Measurements from ENCODE around the gene BSN.

BSN gene

DNA sequence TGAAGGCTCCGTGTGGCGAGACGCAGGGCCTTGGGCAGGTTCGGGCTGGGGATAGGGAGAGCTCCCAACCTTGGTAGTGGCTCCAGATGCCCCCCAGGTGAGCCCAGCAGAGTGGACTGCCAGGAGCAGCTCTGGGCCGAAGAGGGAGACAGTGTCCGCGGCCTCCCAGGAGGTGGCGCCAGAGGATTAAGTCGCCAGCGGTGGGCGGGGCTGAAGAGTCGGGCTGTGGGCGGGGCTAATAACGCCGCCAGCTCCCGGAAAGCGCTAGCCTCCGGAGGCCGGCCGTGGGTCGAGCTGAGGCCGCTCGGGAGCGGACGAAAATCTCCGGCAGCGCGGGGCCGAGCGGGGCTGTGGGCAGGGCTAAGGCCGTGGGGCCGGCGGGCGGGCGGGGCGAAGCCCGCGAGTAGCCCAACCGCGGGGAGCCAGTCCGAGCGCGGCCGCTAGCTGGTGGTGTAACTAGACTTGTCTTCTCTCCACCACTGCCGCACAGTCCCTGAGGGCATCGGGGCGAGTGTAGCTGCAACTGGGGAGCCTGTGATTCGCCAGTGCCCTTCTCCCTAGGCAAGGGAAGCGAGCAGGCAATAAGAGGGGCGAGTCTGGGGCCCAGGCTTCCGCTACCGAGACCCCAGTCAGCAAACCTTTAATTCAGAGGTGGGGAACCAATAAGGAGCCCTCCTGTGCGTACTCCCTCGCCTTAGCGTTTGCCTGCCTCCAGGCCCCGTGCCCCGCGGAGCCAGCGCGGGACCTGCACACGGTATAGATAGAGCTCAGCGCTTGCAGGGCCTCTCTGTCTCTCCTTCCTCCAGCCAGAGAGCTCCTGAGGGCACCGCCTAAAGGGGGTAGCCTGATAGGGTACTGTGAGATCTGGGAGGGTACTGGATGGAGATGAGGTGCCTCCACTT lies 14.4 kb upstream of the BSN start:
- TF ChIP-seq, protein P1, sequence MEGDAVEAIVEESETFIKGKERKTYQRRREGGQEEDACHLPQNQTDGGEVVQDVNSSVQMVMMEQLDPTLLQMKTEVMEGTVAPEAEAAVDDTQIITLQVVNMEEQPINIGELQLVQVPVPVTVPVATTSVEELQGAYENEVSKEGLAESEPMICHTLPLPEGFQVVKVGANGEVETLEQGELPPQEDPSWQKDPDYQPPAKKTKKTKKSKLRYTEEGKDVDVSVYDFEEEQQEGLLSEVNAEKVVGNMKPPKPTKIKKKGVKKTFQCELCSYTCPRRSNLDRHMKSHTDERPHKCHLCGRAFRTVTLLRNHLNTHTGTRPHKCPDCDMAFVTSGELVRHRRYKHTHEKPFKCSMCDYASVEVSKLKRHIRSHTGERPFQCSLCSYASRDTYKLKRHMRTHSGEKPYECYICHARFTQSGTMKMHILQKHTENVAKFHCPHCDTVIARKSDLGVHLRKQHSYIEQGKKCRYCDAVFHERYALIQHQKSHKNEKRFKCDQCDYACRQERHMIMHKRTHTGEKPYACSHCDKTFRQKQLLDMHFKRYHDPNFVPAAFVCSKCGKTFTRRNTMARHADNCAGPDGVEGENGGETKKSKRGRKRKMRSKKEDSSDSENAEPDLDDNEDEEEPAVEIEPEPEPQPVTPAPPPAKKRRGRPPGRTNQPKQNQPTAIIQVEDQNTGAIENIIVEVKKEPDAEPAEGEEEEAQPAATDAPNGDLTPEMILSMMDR (IDR thresholded peaks at IDR 0.05; ENCODE audit: insufficient read depth, low read length, missing control alignments): peak; percentile 88
- POLR2A ChIA-PET: interaction anchor here (0.9 to 1.6 kb wide), 7 partner anchors 12 to 133 kb away, joined by 3 to 8 read pairs (median 5); no protein-coding TSS in a partner anchor
- CTCF ChIA-PET: interaction anchor here (0.6 to 13.0 kb wide), 50 partner anchors 12 to 368 kb away, joined by 3 to 441 read pairs (median 5); partner anchors contain the start of genes BSN, CDHR4, DAG1 and INKA1
- H3K4me3 ChIP-seq (ENCODE audit: low read depth, low read length): peak overlapping the region; percentile 60
- DNase-seq (ENCODE audit: low read depth, low spot score): peak; percentile 49

DNA sequence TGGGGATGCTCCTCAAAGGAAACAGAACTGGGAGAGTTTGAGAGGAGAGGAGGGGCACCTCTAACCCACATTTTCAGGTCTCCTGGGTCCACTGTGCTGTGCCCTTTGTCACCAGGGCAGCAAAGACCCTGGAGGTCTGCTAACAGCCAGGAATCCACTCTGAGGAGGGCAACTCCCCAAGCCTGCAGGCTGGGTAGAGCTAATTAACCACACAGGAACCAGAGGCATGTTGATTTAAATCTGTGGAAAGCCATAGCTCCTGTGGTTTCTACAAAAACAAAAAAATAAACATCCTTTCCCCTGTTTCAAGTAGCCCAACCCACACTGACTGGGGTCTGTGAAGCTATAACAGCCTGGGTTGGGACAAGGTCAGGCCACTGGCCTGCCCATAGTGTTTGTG lies 2.2 kb upstream of the BSN start:
- ChIA-PET POLR2A (interaction anchor here (1.9 kb wide), 1 partner anchor 12 kb away, joined by 4 read pairs; no protein-coding TSS in a partner anchor), CTCF (interaction anchor here (5.7 to 9.2 kb wide), 2 partner anchors 13 to 120 kb away, joined by 34 to 87 read pairs; no protein-coding TSS in a partner anchor)
- H3K4me3 ChIP-seq (ENCODE audit: low read depth, low read length): no peak overlapping the region
- TF ChIP-seq, protein P1 (IDR thresholded peaks at IDR 0.05; ENCODE audit: insufficient read depth, low read length, missing control alignments): no peak
- DNase-seq (ENCODE audit: low read depth, low spot score): no peak

DNA sequence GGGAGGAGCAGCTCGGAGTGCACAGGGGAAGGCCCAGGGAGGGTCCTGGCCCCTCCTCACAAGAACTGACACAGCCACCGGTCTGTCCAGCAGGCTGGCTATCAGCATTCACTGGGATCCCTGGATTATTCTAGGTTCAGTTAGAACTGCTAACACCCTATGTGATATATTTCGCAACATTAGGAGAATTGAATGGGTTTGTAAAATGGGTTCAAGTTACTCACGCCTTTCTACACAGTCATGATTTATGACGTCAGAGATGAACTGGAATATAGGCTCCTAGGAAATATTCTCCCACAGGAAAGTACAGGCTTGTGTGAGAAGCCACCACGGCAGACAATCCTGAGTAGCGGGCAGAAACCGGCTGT lies 969 bp upstream of the BSN start:
- DNase-seq (ENCODE audit: low read depth, low spot score): no peak
- POLR2A ChIA-PET: interaction anchor here (0.9 kb wide), 1 partner anchor 14 kb away, joined by 3 read pairs; no protein-coding TSS in a partner anchor
- TF ChIP-seq, protein P1 (IDR thresholded peaks at IDR 0.05; ENCODE audit: insufficient read depth, low read length, missing control alignments): no peak
- CTCF ChIA-PET: interaction anchor here (1.2 to 9.2 kb wide), 4 partner anchors 9 to 119 kb away, joined by 3 to 87 read pairs (median 20); no protein-coding TSS in a partner anchor
- H3K4me3 ChIP-seq (ENCODE audit: low read depth, low read length): peak overlapping the region; percentile 77

DNA sequence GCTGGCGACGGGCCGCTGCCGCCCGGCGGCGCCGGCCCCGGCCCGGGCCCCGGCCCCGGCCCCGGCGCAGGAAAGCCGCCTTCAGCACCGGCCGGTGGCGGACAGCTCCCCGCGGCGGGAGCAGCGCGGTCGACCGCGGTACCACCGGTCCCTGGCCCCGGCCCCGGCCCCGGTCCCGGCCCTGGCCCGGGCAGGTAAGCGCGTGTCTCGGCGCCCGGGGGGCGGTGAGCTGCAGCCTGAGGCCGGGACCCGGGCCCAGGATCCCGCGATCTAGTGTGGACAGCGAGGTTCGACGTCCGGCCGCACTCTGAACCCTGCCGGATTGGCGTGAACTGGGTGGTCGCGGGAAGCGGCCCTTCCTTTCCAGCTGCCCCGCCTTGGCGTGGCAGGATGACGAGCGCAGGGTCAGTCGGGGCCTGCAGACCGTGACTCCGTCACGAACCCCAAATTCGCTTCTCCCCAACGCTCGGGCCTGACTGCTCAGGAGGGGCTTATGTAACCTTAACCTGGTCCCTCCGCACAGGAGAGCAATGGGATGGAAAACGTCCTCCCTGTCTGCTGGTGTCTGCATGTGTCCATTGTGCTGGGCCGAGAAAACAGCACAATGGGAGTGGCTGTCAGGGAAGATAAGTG lies 472 bp downstream of the BSN start:
- TF ChIP-seq, protein P1 (IDR thresholded peaks at IDR 0.05; ENCODE audit: insufficient read depth, low read length, missing control alignments): no peak
- peak overlapping the region; percentile 46 for H3K4me3 ChIP-seq (ENCODE audit: low read depth, low read length)
- ChIA-PET CTCF (interaction anchor here (1.0 to 9.2 kb wide), 4 partner anchors 10 to 117 kb away, joined by 3 to 87 read pairs (median 19); no protein-coding TSS in a partner anchor), POLR2A (no interaction called here)
- no peak for DNase-seq (ENCODE audit: low read depth, low spot score)

DNA sequence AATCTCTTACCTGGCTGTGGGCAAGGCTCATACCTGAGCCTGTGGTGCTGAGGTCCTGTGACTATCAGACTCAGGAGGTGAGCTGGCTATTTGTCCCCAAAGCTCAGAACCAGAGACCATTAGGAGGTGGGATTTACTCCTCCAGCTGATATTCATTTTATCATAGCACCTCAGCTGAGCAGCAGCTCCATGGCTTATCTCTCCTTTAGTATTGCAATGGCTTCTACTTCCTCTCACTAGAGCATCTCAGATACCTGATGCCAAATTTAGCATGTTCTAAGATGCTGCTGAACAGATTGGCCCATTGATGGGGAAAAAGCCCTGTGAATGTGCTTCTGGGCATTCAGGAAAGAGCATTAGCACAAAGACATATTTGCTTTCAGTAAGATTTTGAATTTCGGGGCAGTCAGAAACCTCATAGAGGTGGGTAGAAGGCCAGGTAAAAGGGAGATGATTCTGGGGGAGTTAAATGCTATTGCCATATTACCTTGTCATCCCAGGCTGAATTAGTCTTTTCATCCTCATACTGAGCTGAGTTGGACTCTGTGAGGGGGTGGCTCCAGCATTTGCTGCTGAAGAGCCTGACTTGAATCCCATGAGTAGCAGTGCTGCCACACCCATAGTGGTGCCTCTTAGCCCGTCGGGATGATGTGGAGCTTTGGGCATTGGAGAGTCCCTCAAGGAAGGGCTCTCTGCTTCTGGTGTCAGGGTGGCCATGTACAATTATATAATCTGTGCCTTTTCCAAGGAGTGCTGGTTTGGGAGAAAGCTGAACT lies 2.4 kb downstream of the BSN start:
- ChIA-PET POLR2A (interaction anchor here (0.9 kb wide), 1 partner anchor 17 kb away, joined by 6 read pairs; no protein-coding TSS in a partner anchor), CTCF (interaction anchor here (0.9 to 5.7 kb wide), 5 partner anchors 10 to 115 kb away, joined by 3 to 34 read pairs (median 4); no protein-coding TSS in a partner anchor)
- DNase-seq (ENCODE audit: low read depth, low spot score): no peak
- TF ChIP-seq, protein P1 (IDR thresholded peaks at IDR 0.05; ENCODE audit: insufficient read depth, low read length, missing control alignments): no peak
- no peak overlapping the region for H3K4me3 ChIP-seq (ENCODE audit: low read depth, low read length)

Measured in AG04449 (cell line).